ENCODE measurements around the gene KRTAP4-4.

DNA sequence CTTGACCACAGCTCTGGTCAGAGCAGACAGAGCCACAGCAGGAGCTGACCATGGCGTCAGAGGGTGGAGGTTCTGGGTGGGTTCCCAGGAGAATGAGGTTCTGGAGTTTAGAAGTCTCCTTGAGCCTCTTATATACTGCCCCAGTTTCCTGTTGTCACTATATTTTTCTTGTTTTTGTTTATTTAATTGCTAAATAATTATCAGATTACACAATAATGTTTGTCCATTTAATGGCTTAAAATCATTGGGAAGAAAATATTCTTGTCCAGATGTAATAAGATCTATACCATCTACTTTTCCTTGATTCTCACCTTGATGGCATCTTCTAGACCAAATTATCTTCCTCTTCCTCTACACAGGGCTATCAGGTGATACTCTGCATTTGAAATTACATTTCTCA lies 7.6 kb upstream of the KRTAP4-4 start, which contains the start of gene KRTAP4-3:
- TF ChIP-seq, protein P1, sequence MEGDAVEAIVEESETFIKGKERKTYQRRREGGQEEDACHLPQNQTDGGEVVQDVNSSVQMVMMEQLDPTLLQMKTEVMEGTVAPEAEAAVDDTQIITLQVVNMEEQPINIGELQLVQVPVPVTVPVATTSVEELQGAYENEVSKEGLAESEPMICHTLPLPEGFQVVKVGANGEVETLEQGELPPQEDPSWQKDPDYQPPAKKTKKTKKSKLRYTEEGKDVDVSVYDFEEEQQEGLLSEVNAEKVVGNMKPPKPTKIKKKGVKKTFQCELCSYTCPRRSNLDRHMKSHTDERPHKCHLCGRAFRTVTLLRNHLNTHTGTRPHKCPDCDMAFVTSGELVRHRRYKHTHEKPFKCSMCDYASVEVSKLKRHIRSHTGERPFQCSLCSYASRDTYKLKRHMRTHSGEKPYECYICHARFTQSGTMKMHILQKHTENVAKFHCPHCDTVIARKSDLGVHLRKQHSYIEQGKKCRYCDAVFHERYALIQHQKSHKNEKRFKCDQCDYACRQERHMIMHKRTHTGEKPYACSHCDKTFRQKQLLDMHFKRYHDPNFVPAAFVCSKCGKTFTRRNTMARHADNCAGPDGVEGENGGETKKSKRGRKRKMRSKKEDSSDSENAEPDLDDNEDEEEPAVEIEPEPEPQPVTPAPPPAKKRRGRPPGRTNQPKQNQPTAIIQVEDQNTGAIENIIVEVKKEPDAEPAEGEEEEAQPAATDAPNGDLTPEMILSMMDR (IDR thresholded peaks at IDR 0.05; ENCODE audit: low read length): no peak
- no peak for TF ChIP-seq EZH2 (IDR thresholded peaks at IDR 0.05; ENCODE audit: borderline replicate concordance, low read length)

Measured in OCI-LY1 (cell line).